Keratinocyte (primary cell): Measurements from ENCODE around the gene LGR4. TPM values are rescaled to one million over a fixed set of nuclear protein-coding genes. Genes with fewer than 3 reads are reported as not detected.

ENCODE experiments used
- DNase-seq: peaks from one replicate; pipeline ENCODE4 v3.0.0-alpha.2; 2011; ENCODE audit warnings: low read depth, missing footprints, low spot score
- FAIRE-seq: peaks from 2 replicates; lab custom pipeline; 2011; peaks lifted over from hg19 to GRCh38; lab: Jason Lieb, UNC
- H2AFZ ChIP-seq: 2 replicates; pipeline ENCODE4 v1.6.0; 2012; ENCODE audit warnings: low read length, control low read depth, inconsistent platforms; ENCODE audit not compliant: control insufficient read depth
- H3K27ac ChIP-seq: 2 replicates; pipeline ENCODE4 v1.5.1; 2011; ENCODE audit warnings: low read length; ENCODE audit not compliant: control insufficient read depth, insufficient read depth
- H3K27me3 ChIP-seq: 3 replicates; pipeline ENCODE4 v1.6.0; 2011; ENCODE audit warnings: low read length; ENCODE audit not compliant: control insufficient read depth, insufficient read depth; ENCODE audit errors: extremely low read depth
- H3K36me3 ChIP-seq, 2 experiments: 2 replicates in 1 of 2; 3 replicates in 1 of 2; pipeline ENCODE4 v1.5.1; 2011; ENCODE audit warnings: low read length in 2 of 2, mild to moderate bottlenecking in 1 of 2; ENCODE audit not compliant: control insufficient read depth in 2 of 2, insufficient read depth in 2 of 2; ENCODE audit errors: extremely low read depth in 1 of 2
- H3K4me1 ChIP-seq: 3 replicates; pipeline ENCODE4 v1.5.1; 2011; ENCODE audit warnings: low read length; ENCODE audit not compliant: control insufficient read depth, insufficient read depth; ENCODE audit errors: extremely low read depth
- H3K4me2 ChIP-seq: 3 replicates; pipeline ENCODE4 v1.6.0; 2011; ENCODE audit warnings: low read depth, low read length; ENCODE audit not compliant: control insufficient read depth, insufficient read depth; ENCODE audit errors: extremely low read depth
- H3K4me3 ChIP-seq, 3 experiments: fragments of 200-600 bp in 1 of 3; sonication (generic) in 1 of 3; 2 replicates in 2 of 3; 3 replicates in 1 of 3; pipeline ENCODE4 v1.5.1; 2011 to 2016; ENCODE audit warnings: low read length in 3 of 3, mild to moderate bottlenecking in 3 of 3, control low read depth in 2 of 3, inconsistent platforms in 1 of 3, low read depth in 1 of 3, mixed read lengths in 1 of 3, mixed run types in 1 of 3, moderate library complexity in 1 of 3; ENCODE audit not compliant: control insufficient read depth in 2 of 3, insufficient read depth in 2 of 3; ENCODE audit errors: extremely low read depth in 1 of 3
- H3K79me2 ChIP-seq: 2 replicates; pipeline ENCODE4 v1.6.0; 2012; ENCODE audit warnings: low read length; ENCODE audit not compliant: control insufficient read depth, insufficient read depth
- H3K9ac ChIP-seq: 3 replicates; pipeline ENCODE4 v1.6.0; 2011; ENCODE audit warnings: low read length; ENCODE audit not compliant: control insufficient read depth, insufficient read depth; ENCODE audit errors: extremely low read depth
- H3K9me1 ChIP-seq: 3 replicates; pipeline ENCODE4 v1.6.0; 2011; ENCODE audit warnings: low read length; ENCODE audit not compliant: control insufficient read depth, insufficient read depth; ENCODE audit errors: extremely low read depth
- H3K9me3 ChIP-seq: 2 replicates; pipeline ENCODE4 v1.5.1; 2012; ENCODE audit warnings: low read depth, low read length; ENCODE audit not compliant: control insufficient read depth
- H4K20me1 ChIP-seq: 3 replicates; pipeline ENCODE4 v1.6.0; 2011; ENCODE audit warnings: low read length; ENCODE audit not compliant: control insufficient read depth, insufficient read depth; ENCODE audit errors: extremely low read depth
- CTCF ChIP-seq, 3 experiments: IDR thresholded peaks in 1 of 3; conservative IDR thresholded peaks in 1 of 3; optimal IDR thresholded peaks in 1 of 3; 2 replicates in 2 of 3; 3 replicates in 1 of 3; pipeline versions ENCODE3 to v1.5.1; 2011; ENCODE audit warnings: low read length in 3 of 3, mild to moderate bottlenecking in 3 of 3, moderate library complexity in 2 of 3, control low read depth in 1 of 3, inconsistent platforms in 1 of 3; ENCODE audit not compliant: insufficient read depth in 2 of 3; ENCODE audit errors: extremely low read depth in 1 of 3
- EZH2 ChIP-seq: IDR thresholded peaks from one replicate; pipeline ENCODE4 v1.6.1; 2012; ENCODE audit warnings: inconsistent platforms, mild to moderate bottlenecking, low read length, moderate library complexity
- dilution Hi-C: fragments of 300-500 bp; cut with MboI; formaldehyde crosslinking; loops from one replicate; pipeline ENCODE4 v1.7.0; 2020; ENCODE audit warnings: low sequenced_read_pairs; ENCODE audit not compliant: extremely low pct_ligation_motif_present
- polyA plus RNA-seq, 5 experiments: library from polyadenylated mRNA; depleted of rRNA in 3 of 5; stranded (reverse) in 3 of 5; stranded (forward) in 1 of 5; unstranded in 1 of 5; fragments of >200 nt; gene quantifications; 1 replicate in 1 of 5; 2 replicates in 3 of 5; 3 replicates in 1 of 5; pipeline versions ENCODE4 v1.2.1 to v1.2.3, GENCODE V29; 2011 to 2012; ENCODE audit warnings: missing spikeins in 2 of 5, low read depth in 1 of 5, low replicate concordance in 1 of 5

Gene LGR4
- polyA plus RNA-seq, 1 donor (not counting 4 experiments of a cell fraction or from before 2014, with no cell fraction given): 49.7 TPM

GRCh38 chr11:27330633-27331270 is 141.8 kb downstream of the LGR4 start:
- no peaks in the 10 kb centered on the region for H3K27me3 ChIP-seq
- dilution Hi-C loops: no loop called here
- no peak overlapping the region for H3K27ac ChIP-seq
- TF ChIP-seq CTCF (optimal IDR thresholded peaks at IDR 0.05 in 1 of 3, IDR thresholded peaks at IDR 0.05 in 1 of 3, conservative IDR thresholded peaks at IDR 0.05 in 1 of 3; ENCODE audit: extremely low read depth in 1 of 3, insufficient read depth in 2 of 3, low read length in 3 of 3) (no peak), EZH2 (no peak)
- DNase-seq (no peak), FAIRE-seq (peak; percentile 9)
- H4K20me1 ChIP-seq: no peaks in the 10 kb centered on the region
- H3K9ac ChIP-seq: no peak overlapping the region
- H3K4me1 ChIP-seq: peaks cover 6% of the 10 kb centered on the region
- no peaks in the 10 kb centered on the region for H3K9me3 ChIP-seq
- H3K9me1 ChIP-seq: no peaks in the 10 kb centered on the region
- no peaks in the 10 kb centered on the region for H3K36me3 ChIP-seq
- no peak overlapping the region for H2AFZ ChIP-seq
- no peak overlapping the region for H3K4me3 ChIP-seq
- H3K4me2 ChIP-seq: no peak overlapping the region
- H3K79me2 ChIP-seq: no peaks in the 10 kb centered on the region

GRCh38 chr11:27329867-27330632 is 142.5 kb downstream of the LGR4 start:
- H3K9me3 ChIP-seq: no peaks in the 10 kb centered on the region
- H3K36me3 ChIP-seq: no peaks in the 10 kb centered on the region
- H3K9ac ChIP-seq: no peak overlapping the region
- no peak for DNase-seq
- no peaks in the 10 kb centered on the region for H4K20me1 ChIP-seq
- H3K4me1 ChIP-seq: peaks cover 6% of the 10 kb centered on the region
- H3K79me2 ChIP-seq: no peaks in the 10 kb centered on the region
- H3K27ac ChIP-seq: no peak overlapping the region
- no peaks in the 10 kb centered on the region for H3K9me1 ChIP-seq
- H2AFZ ChIP-seq: no peak overlapping the region
- H3K27me3 ChIP-seq: no peaks in the 10 kb centered on the region
- H3K4me2 ChIP-seq: no peak overlapping the region
- dilution Hi-C loops: no loop called here
- TF ChIP-seq EZH2: no peak
- no peak for TF ChIP-seq CTCF (optimal IDR thresholded peaks at IDR 0.05 in 1 of 3, IDR thresholded peaks at IDR 0.05 in 1 of 3, conservative IDR thresholded peaks at IDR 0.05 in 1 of 3; ENCODE audit: extremely low read depth in 1 of 3, insufficient read depth in 2 of 3, low read length in 3 of 3)
- H3K4me3 ChIP-seq: no peak overlapping the region
- FAIRE-seq: no peak
